ENCODE measurements around the gene PTOV1.

DNA sequence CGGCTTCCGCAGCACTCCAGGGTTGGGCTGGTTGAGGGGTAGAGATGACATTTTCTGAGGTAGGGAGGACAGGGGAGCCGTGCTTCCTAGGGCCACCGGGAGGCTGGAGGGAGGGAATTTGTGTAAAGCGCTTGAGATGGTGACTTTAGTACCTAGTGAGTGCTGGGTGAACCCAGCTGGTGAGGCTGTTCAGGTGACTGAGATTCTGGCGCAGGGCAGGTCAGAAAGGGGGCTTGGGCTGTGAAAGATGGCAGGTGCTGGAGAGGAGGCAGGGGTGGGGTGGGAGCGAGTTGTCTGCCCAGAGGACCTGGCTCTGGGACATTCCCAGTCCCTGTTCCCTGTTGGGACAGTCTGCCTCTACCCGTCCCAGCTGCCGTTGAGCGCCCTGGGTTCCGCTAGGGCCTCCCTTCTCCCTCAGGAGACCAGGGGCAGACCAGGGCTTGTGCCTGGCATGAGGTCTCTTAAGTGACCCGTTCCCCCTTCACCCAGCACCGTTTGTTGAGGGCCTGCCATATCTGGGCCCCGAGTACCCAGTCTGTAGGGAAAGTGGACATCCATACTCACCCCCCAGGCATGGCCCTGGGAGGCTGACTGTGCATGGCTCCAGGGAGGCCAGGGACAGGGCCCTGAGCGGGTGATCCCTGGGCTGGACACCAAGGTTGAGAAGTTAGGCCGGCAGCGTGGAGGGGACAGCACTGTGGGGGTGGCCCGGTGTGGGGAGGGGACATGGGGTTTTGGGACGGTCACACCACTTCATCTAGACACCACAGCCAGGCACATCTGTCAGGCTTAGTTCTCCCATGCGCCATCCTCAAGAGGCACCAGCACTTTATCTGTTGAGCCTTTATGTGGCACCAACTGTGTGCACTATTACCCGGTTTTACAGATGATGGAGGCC is 5.0 kb downstream of the PTOV1 start:
- TF ChIP-seq, protein P1, sequence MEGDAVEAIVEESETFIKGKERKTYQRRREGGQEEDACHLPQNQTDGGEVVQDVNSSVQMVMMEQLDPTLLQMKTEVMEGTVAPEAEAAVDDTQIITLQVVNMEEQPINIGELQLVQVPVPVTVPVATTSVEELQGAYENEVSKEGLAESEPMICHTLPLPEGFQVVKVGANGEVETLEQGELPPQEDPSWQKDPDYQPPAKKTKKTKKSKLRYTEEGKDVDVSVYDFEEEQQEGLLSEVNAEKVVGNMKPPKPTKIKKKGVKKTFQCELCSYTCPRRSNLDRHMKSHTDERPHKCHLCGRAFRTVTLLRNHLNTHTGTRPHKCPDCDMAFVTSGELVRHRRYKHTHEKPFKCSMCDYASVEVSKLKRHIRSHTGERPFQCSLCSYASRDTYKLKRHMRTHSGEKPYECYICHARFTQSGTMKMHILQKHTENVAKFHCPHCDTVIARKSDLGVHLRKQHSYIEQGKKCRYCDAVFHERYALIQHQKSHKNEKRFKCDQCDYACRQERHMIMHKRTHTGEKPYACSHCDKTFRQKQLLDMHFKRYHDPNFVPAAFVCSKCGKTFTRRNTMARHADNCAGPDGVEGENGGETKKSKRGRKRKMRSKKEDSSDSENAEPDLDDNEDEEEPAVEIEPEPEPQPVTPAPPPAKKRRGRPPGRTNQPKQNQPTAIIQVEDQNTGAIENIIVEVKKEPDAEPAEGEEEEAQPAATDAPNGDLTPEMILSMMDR (IDR thresholded peaks at IDR 0.05), result no peak
- TF ChIP-seq POLR2A (IDR thresholded peaks at IDR 0.05), result no peak
